PC-3 (cell line): ENCODE results near the gene AIMP1. TPM values are rescaled to one million over a fixed set of nuclear protein-coding genes. Genes with fewer than 3 reads are reported as not detected.

Experiments used
- ATAC-seq: fragments of 200-7000 bp; cut with Tn5 transposase; 2 replicates; pipeline ENCODE4 v1.9.1; 2020; ENCODE audit warnings: mild to moderate bottlenecking, moderate library complexity
- BruUV-seq: library from RNA; stranded (reverse); fragments of 400-500 nt; replicated peaks from 2 replicates; lab custom pipeline; 2021; lab: Mats Ljungman, UMichigan
- CTCF ChIA-PET: fragments of 300-600 bp; sonication (Branson Sonifier 250); formaldehyde crosslinking; loops from one replicate; lab custom pipeline; 2022; ENCODE audit warnings: antibody characterized with exemption; lab: Charles Lee
- POLR2A ChIA-PET: fragments of 300-600 bp; sonication (Branson Sonifier 250); formaldehyde crosslinking; loops from one replicate; lab custom pipeline; 2022; ENCODE audit warnings: antibody characterized with exemption; ENCODE audit not compliant: unreplicated experiment; lab: Charles Lee
- DNase-seq: peaks from one replicate; pipeline ENCODE4 v3.0.0-alpha.2; 2015
- H2AFZ ChIP-seq: fragments of 300-600 bp; sonication (generic); 2 replicates; pipeline ENCODE4 v1.6.0; 2016; ENCODE audit warnings: antibody characterized with exemption, low read length
- H3F3A ChIP-seq: fragments of 300-600 bp; sonication (generic); one replicate; pipeline ENCODE4 v1.6.0; 2017; ENCODE audit warnings: antibody characterized with exemption, low read length, control low read depth, mild to moderate bottlenecking; ENCODE audit not compliant: unreplicated experiment
- H3K27ac ChIP-seq: fragments of 300-600 bp; sonication (generic); 2 replicates; pipeline ENCODE4 v1.5.1; 2016; ENCODE audit warnings: mild to moderate bottlenecking, low read length
- H3K27me3 ChIP-seq: fragments of 300-600 bp; sonication (generic); 2 replicates; pipeline ENCODE4 v1.6.1; 2016; ENCODE audit warnings: low read length, mixed read lengths
- H3K36me3 ChIP-seq: fragments of 300-600 bp; sonication (generic); 2 replicates; pipeline ENCODE4 v1.6.1; 2016; ENCODE audit warnings: low read depth, mixed run types, low read length, mixed read lengths
- H3K4me1 ChIP-seq: fragments of 300-600 bp; sonication (generic); 2 replicates; pipeline ENCODE4 v1.5.1; 2016; ENCODE audit warnings: low read length; ENCODE audit not compliant: insufficient read depth
- H3K4me2 ChIP-seq: fragments of 300-600 bp; sonication (generic); 2 replicates; pipeline ENCODE4 v1.6.0; 2016; ENCODE audit warnings: low read length
- H3K4me3 ChIP-seq: fragments of 300-600 bp; sonication (generic); 2 replicates; pipeline ENCODE4 v1.5.1; 2016; ENCODE audit warnings: mild to moderate bottlenecking, low read length, mixed read lengths
- H3K79me2 ChIP-seq: fragments of 300-600 bp; sonication (generic); 2 replicates; pipeline ENCODE4 v1.6.1; 2017; ENCODE audit warnings: low read length, mixed read lengths
- H3K9ac ChIP-seq: fragments of 300-600 bp; sonication (generic); 2 replicates; pipeline ENCODE4 v1.6.0; 2016; ENCODE audit warnings: mild to moderate bottlenecking, low read length
- H3K9me2 ChIP-seq: fragments of 300-600 bp; sonication (generic); replicated peaks from 2 replicates; pipeline ENCODE4 v1.6.1; 2016; ENCODE audit warnings: mixed run types, low read length, mixed read lengths
- H3K9me3 ChIP-seq: fragments of 300-600 bp; sonication (generic); 2 replicates; pipeline ENCODE4 v1.6.1; 2016; ENCODE audit warnings: low read length, mixed read lengths
- H4K20me1 ChIP-seq: fragments of 300-600 bp; sonication (generic); 2 replicates; pipeline ENCODE4 v1.6.1; 2016; ENCODE audit warnings: low read length, mixed read lengths
- CTCF ChIP-seq: fragments of 300-600 bp; sonication (generic); conservative IDR thresholded peaks from 2 replicates; pipeline ENCODE4 v1.5.1; 2017; ENCODE audit warnings: antibody characterized with exemption, low read depth, mild to moderate bottlenecking, low read length
- EZH2 ChIP-seq: fragments of 300-600 bp; sonication (generic); IDR thresholded peaks from one replicate; pipeline ENCODE4 v1.6.1; 2017; ENCODE audit warnings: antibody characterized with exemption, mild to moderate bottlenecking, low read length; ENCODE audit not compliant: unreplicated experiment
- EZH2phosphoT487 ChIP-seq: fragments of 300-600 bp; sonication (generic); IDR thresholded peaks from 2 replicates; pipeline ENCODE4 v1.6.1; 2018; ENCODE audit warnings: mild to moderate bottlenecking, antibody characterized with exemption, low read length, borderline replicate concordance
- intact Hi-C: fragments of 100-400 bp; cut with micrococcal nuclease; formaldehyde crosslinking; loops from 2 replicates; pipeline ENCODE4 v1.9.0; 2023
- total RNA-seq: library from RNA; depleted of rRNA; stranded (reverse); fragments of >200 nt; gene quantifications from 2 replicates; pipeline ENCODE4 v1.2.3, GENCODE V29; 2014

The AIMP1 gene
- total RNA-seq, 1 experiment from 2014 or later, result 15.9 TPM

GRCh38 chr4:106294062-106294461 is 22.3 kb upstream of the AIMP1 start:
- Histone ChIP-seq H3K79me2 (no peaks in the 10 kb centered on the region), H3K4me3 (no peak overlapping the region), H3F3A (no peaks in the 10 kb centered on the region), H3K27ac (no peak overlapping the region), H3K9me2 (no peaks in the 10 kb centered on the region), H3K4me2 (no peak overlapping the region), H3K9ac (no peak overlapping the region), H3K9me3 (no peaks in the 10 kb centered on the region), H3K36me3 (no peaks in the 10 kb centered on the region), H3K4me1 (no peaks in the 10 kb centered on the region), H4K20me1 (no peaks in the 10 kb centered on the region), H2AFZ (no peak overlapping the region), H3K27me3 (no peaks in the 10 kb centered on the region)
- DNase-seq, result no peak
- CTCF ChIA-PET, result interaction anchor here (0.7 kb wide), 1 partner anchor 28 kb away, joined by 3 read pairs; no protein-coding TSS in a partner anchor
- POLR2A ChIA-PET, result no interaction called here
- no TSS peak for BruUV-seq
- intact Hi-C loops, result no loop called here
- no peak for ATAC-seq
- TF ChIP-seq EZH2phosphoT487, result no peak
- no peak for TF ChIP-seq EZH2
- no peak for TF ChIP-seq CTCF

GRCh38 chr4:106297245-106298035 is 18.9 kb upstream of the AIMP1 start:
- no peak for ATAC-seq
- H3K79me2 ChIP-seq, result no peaks in the 10 kb centered on the region
- no TSS peak for BruUV-seq
- no peaks in the 10 kb centered on the region for H4K20me1 ChIP-seq
- no peak overlapping the region for H3K9ac ChIP-seq
- H3K9me3 ChIP-seq, result no peaks in the 10 kb centered on the region
- ChIA-PET CTCF (no interaction called here), POLR2A (no interaction called here)
- H3K27ac ChIP-seq, result no peak overlapping the region
- no peak overlapping the region for H2AFZ ChIP-seq
- H3K36me3 ChIP-seq, result no peaks in the 10 kb centered on the region
- no peaks in the 10 kb centered on the region for H3K27me3 ChIP-seq
- H3K9me2 ChIP-seq, result no peaks in the 10 kb centered on the region
- TF ChIP-seq EZH2phosphoT487, result no peak
- TF ChIP-seq CTCF, result no peak
- TF ChIP-seq EZH2, result no peak
- H3K4me2 ChIP-seq, result no peak overlapping the region
- H3K4me1 ChIP-seq, result no peaks in the 10 kb centered on the region
- H3K4me3 ChIP-seq, result no peak overlapping the region
- H3F3A ChIP-seq, result no peaks in the 10 kb centered on the region
- DNase-seq, result no peak
- intact Hi-C loops, result no loop called here

GRCh38 chr4:106299977-106300376 is 16.4 kb upstream of the AIMP1 start:
- Histone ChIP-seq H3K4me3 (no peak overlapping the region), H3K4me1 (no peaks in the 10 kb centered on the region), H3K4me2 (no peak overlapping the region), H3K27me3 (no peaks in the 10 kb centered on the region), H4K20me1 (no peaks in the 10 kb centered on the region), H3K36me3 (no peaks in the 10 kb centered on the region), H3K79me2 (no peaks in the 10 kb centered on the region), H3K27ac (no peak overlapping the region), H3K9me2 (no peaks in the 10 kb centered on the region), H3F3A (no peaks in the 10 kb centered on the region), H3K9me3 (no peaks in the 10 kb centered on the region), H3K9ac (no peak overlapping the region), H2AFZ (no peak overlapping the region)
- CTCF ChIA-PET, result no interaction called here
- ATAC-seq (no peak), DNase-seq (no peak)
- intact Hi-C loops, result no loop called here
- TF ChIP-seq EZH2, result no peak
- TF ChIP-seq CTCF, result no peak
- no peak for TF ChIP-seq EZH2phosphoT487
- no TSS peak for BruUV-seq
- POLR2A ChIA-PET, result no interaction called here
